Endothelial cell (in vitro differentiated cells): ENCODE data around the gene MYL5. TPM values are rescaled to one million over a fixed set of nuclear protein-coding genes. Genes with fewer than 3 reads are reported as not detected.
A peak's percentile ranks its signal among the peaks of the same experiment; 100 is the strongest.

Experiments used
- DNase-seq: peaks from one replicate; pipeline ENCODE4 v3.0.0; 2021; ENCODE audit warnings: low spot score
- H3K27ac Mint-ChIP-seq: one replicate; pipeline ENCODE4 v1.8.0; 2021; ENCODE audit warnings: mixed read lengths, inconsistent platforms; ENCODE audit not compliant: unreplicated experiment
- H3K27me3 Mint-ChIP-seq: one replicate; pipeline ENCODE4 v1.8.0; 2021; ENCODE audit warnings: mild to moderate bottlenecking, moderate library complexity, mixed read lengths, inconsistent platforms; ENCODE audit not compliant: unreplicated experiment
- H3K36me3 Mint-ChIP-seq: one replicate; pipeline ENCODE4 v1.8.0; 2021; ENCODE audit warnings: mild to moderate bottlenecking, low read depth, mixed read lengths, inconsistent platforms; ENCODE audit not compliant: unreplicated experiment
- H3K4me1 Mint-ChIP-seq: one replicate; pipeline ENCODE4 v1.8.0; 2021; ENCODE audit warnings: mild to moderate bottlenecking, mixed read lengths, inconsistent platforms; ENCODE audit not compliant: unreplicated experiment
- H3K4me3 Mint-ChIP-seq: one replicate; pipeline ENCODE4 v1.8.0; 2021; ENCODE audit warnings: mild to moderate bottlenecking, mixed read lengths, inconsistent platforms; ENCODE audit not compliant: unreplicated experiment
- H3K9me3 Mint-ChIP-seq: one replicate; pipeline ENCODE4 v1.8.0; 2021; ENCODE audit warnings: mixed read lengths, inconsistent platforms; ENCODE audit not compliant: unreplicated experiment
- total RNA-seq: library from RNA; stranded (reverse); fragmentation: NEBNext Ultra II Directional; extraction: Animal tissue kit (Norgen Biotek cat#: 25700); gene quantifications from one replicate; pipeline ENCODE4 v1.2.1, GENCODE V29; 2021; ENCODE audit not compliant: unreplicated experiment
- TF ChIP-seq, protein P1 (sequence below): fragments of 200-600 bp; sonication (generic); IDR thresholded peaks from one replicate; pipeline ENCODE4 v1.5.0; 2021; ENCODE audit warnings: antibody characterized with exemption; ENCODE audit not compliant: unreplicated experiment

Gene MYL5
- total RNA-seq, 1 donor from 2014 or later = 23.2 TPM

DNA sequence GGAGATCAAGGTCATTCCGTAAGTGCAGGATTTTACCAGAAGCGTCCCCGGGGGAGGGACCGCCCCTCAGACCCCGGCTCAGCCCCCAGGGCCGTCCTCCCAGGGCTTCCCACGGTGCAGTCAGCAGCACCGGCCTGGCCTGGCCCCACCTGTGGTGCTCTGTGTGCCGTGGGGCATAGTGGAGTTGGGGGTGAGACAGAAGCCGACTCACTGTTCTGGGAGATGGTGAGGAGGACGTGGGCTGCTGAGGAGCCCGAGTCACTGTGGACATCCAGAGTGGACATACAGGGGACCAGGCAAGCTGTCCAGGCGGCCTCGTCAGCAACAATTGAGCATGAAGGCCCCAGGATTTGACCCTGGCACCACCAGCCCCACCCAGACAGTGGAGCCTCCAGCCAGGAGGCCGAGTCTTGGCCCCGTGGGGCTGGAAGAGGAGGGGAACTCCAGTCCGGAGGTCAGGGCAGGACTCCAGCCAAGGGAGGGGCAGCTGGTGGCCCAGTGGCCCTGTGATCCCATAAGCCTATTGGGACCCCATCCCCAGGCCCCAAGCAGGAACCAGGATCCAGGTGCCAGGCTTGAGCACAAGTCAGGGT is 19.4 kb upstream of the MYL5 start:
- TF ChIP-seq, protein P1, sequence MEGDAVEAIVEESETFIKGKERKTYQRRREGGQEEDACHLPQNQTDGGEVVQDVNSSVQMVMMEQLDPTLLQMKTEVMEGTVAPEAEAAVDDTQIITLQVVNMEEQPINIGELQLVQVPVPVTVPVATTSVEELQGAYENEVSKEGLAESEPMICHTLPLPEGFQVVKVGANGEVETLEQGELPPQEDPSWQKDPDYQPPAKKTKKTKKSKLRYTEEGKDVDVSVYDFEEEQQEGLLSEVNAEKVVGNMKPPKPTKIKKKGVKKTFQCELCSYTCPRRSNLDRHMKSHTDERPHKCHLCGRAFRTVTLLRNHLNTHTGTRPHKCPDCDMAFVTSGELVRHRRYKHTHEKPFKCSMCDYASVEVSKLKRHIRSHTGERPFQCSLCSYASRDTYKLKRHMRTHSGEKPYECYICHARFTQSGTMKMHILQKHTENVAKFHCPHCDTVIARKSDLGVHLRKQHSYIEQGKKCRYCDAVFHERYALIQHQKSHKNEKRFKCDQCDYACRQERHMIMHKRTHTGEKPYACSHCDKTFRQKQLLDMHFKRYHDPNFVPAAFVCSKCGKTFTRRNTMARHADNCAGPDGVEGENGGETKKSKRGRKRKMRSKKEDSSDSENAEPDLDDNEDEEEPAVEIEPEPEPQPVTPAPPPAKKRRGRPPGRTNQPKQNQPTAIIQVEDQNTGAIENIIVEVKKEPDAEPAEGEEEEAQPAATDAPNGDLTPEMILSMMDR = no peak
- Mint-ChIP-seq H3K27ac (no peak overlapping the region), H3K9me3 (peaks cover 3% of the 10 kb centered on the region), H3K36me3 (peaks cover 12% of the 10 kb centered on the region), H3K27me3 (peaks cover 16% of the 10 kb centered on the region), H3K4me1 (no peaks in the 10 kb centered on the region), H3K4me3 (no peak overlapping the region)
- DNase-seq = no peak

DNA sequence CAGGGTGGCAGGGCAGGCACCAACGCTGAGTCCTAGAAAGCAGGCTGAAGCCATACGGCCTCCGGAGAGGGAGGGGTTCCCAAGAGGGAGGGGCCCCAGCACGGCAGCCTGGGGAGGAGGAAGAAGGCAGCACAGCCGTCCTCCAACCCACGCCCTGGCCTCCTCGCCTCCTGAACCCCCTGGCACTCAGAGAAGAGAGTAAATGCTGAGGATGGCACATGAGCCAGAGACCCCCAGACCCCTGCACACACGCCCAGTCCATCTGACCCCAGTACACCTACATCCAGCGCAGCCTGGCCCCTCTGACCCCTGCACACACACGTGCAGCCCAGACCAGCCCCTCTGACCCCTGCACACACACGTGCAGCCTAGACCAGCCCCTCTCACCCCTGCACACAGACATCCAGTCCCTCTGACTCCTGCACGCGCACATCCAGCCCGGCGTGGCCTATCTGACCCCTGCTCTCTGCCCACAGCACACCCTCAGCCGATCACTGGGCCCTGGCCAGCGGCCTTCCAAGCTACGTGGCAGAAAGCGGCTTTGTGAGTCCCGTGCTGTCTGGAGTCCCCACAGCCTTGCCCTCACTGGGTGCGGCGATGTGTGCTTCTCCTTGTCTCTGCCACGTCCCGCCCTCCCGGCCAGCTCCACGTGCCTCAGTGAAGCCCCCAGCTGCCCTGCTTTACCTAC is 18.7 kb upstream of the MYL5 start:
- TF ChIP-seq, protein P1 = no peak
- H3K4me3 Mint-ChIP-seq = peak overlapping the region; percentile 70
- H3K4me1 Mint-ChIP-seq = no peaks in the 10 kb centered on the region
- H3K36me3 Mint-ChIP-seq = peaks cover 16% of the 10 kb centered on the region
- no peak for DNase-seq
- peaks cover 3% of the 10 kb centered on the region for H3K9me3 Mint-ChIP-seq
- peak overlapping the region; percentile 72 for H3K27ac Mint-ChIP-seq
- H3K27me3 Mint-ChIP-seq = peaks cover 17% of the 10 kb centered on the region

DNA sequence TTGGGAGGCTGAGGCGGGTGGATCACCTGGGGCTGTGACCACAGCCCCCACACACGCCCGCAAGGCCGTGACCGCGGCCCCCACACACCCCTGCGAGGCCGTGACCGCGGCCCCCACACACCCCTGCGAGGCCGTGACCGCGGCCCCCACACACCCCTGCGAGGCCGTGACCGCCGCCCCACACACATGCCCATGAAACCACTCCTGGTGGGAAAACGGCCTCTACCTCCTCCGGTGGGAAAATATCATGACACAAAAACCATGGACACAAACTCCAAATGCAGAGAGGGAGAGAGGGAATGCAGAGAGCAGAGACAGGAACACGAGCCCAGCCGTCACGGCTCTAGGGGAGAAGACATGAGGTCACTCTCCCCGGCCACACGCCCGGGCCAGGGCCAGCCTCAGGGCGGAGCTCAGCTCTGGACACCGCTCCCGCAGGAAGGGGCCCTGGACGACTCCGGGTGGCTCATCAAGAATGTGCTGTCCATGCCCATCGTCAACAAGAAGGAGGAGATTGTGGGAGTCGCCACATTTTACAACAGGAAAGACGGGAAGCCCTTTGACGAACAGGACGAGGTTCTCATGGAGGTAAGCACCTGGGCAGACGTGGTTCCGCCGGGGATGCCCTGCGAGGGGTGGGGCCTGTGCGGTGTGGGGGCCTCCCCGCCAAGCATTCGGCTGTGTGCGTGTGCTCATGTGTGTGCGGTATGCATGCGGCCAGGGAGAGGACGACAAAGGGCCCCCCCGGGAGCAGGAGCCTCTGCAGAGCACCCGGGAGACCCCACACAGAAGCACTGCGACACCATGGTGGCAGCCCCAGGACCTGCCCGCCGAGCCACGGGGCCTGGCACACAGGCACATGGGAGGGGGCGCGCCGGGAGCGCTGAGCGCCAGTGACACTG is 17.7 kb upstream of the MYL5 start:
- no peak overlapping the region for H3K4me3 Mint-ChIP-seq
- H3K36me3 Mint-ChIP-seq = peaks cover 21% of the 10 kb centered on the region
- H3K4me1 Mint-ChIP-seq = no peaks in the 10 kb centered on the region
- TF ChIP-seq, protein P1 = no peak
- peaks cover 3% of the 10 kb centered on the region for H3K9me3 Mint-ChIP-seq
- no peak overlapping the region for H3K27ac Mint-ChIP-seq
- peaks cover 19% of the 10 kb centered on the region for H3K27me3 Mint-ChIP-seq
- DNase-seq = no peak

DNA sequence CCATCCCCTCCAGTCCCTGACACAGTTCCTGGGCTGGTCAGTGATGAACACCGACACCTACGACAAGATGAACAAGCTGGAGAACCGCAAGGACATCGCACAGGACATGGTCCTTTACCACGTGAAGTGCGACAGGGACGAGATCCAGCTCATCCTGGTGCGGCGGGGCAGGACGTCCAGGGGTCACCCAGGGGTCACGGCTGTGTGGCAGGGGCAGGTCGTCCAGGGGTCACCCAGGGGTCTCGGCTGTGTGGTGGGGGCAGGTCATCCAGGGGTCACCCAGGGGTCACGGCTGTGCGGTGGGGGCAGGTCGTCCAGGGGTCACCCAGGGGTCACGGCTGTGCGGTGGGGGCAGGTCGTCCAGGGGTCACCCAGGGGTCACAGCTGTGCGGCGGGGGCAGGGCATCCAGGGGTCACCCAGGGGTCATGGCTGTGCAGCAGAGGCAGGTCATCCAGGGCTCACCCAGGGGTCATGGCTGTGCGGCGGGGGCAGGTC is 17.0 kb upstream of the MYL5 start:
- Mint-ChIP-seq H3K9me3 (peaks cover 3% of the 10 kb centered on the region), H3K4me1 (no peaks in the 10 kb centered on the region), H3K4me3 (no peak overlapping the region), H3K27ac (no peak overlapping the region), H3K27me3 (peaks cover 22% of the 10 kb centered on the region), H3K36me3 (peaks cover 21% of the 10 kb centered on the region)
- TF ChIP-seq, protein P1 = no peak
- no peak for DNase-seq
